Suprapubic skin (tissue), 4 donors: ENCODE measurements around the gene ACBD6. TPM values are rescaled to one million over a fixed set of nuclear protein-coding genes. Genes with fewer than 3 reads are reported as not detected.

Source experiments
- DNase-seq, 2 donors: peaks; one replicate each; pipeline ENCODE4 v3.0.0-alpha.2; 2019; ENCODE audit warnings: low spot score in 2 of 2
- H3K27ac ChIP-seq: fragments of 200-600 bp; sonication (generic); one replicate; pipeline ENCODE4 v1.5.1; 2019
- H3K27me3 ChIP-seq: fragments of 200-600 bp; sonication (generic); one replicate; pipeline ENCODE4 v1.5.1; 2019
- H3K36me3 ChIP-seq: fragments of 200-600 bp; sonication (generic); one replicate; pipeline ENCODE4 v1.5.1; 2019
- H3K4me1 ChIP-seq: fragments of 200-600 bp; sonication (generic); one replicate; pipeline ENCODE4 v1.5.1; 2019
- H3K4me3 ChIP-seq: fragments of 200-600 bp; sonication (generic); one replicate; pipeline ENCODE4 v1.5.1; 2019; ENCODE audit warnings: mild to moderate bottlenecking
- H3K9me3 ChIP-seq: fragments of 200-600 bp; sonication (generic); one replicate; pipeline ENCODE4 v1.5.1; 2019
- CTCF ChIP-seq, 2 donors: fragments of 200-600 bp in 1 of 2; fragments of 450-650 bp in 1 of 2; sonication (generic) in 1 of 2; IDR thresholded peaks; one replicate each; pipeline ENCODE4 v1.5.1; 2016 to 2019; ENCODE audit warnings: antibody characterized with exemption in 2 of 2, mild to moderate bottlenecking in 1 of 2, moderate library complexity in 1 of 2
- EP300 ChIP-seq: sonication (generic); formaldehyde crosslinking; IDR thresholded peaks from one replicate; pipeline ENCODE4 v1.6.1; 2017; ENCODE audit warnings: antibody characterized with exemption
- POLR2A ChIP-seq, 2 donors: fragments of 450-650 bp; IDR thresholded peaks; one replicate each; pipeline ENCODE4 v1.6.1; 2017; ENCODE audit warnings: antibody characterized with exemption in 2 of 2, mild to moderate bottlenecking in 2 of 2, moderate library complexity in 2 of 2
- POLR2AphosphoS5 ChIP-seq, 3 donors: sonication (generic); formaldehyde crosslinking; IDR thresholded peaks; one replicate each; pipeline ENCODE4 v1.6.1; 2017; ENCODE audit warnings: antibody characterized with exemption in 3 of 3
- WGBS: methylation state at CpG from one replicate; pipeline ENCODE4 v1.1.5; 2018; 5-methylcytosine and 5-hydroxymethylcytosine counted together
- total RNA-seq, 4 donors: library from RNA; depleted of rRNA; stranded (reverse); fragments of >200 nt; gene quantifications; one replicate each; pipeline ENCODE4 v1.1.0, GENCODE V29; 2016

Gene ACBD6
- total RNA-seq, 4 donors from 2014 or later = 26.5 to 38.5 (median 33.3) TPM

- no peak for DNase-seq
- H3K9me3 ChIP-seq = no peaks in the 10 kb centered on the region
These were observed 13.5 kb upstream of the ACBD6 start for GRCh38 chr1:180515857-180516388.

GRCh38 chr1:180515364-180515763 lies 13.0 kb upstream of the ACBD6 start:
- H3K36me3 ChIP-seq = no peaks in the 10 kb centered on the region
- WGBS = 26% methylated on average over 3 of the region's 3 CpGs
- no peak overlapping the region for H3K4me3 ChIP-seq
- no peaks in the 10 kb centered on the region for H3K27me3 ChIP-seq
- H3K4me1 ChIP-seq = peaks cover 6% of the 10 kb centered on the region
- no peak overlapping the region for H3K27ac ChIP-seq
- H3K9me3 ChIP-seq = no peaks in the 10 kb centered on the region
- TF ChIP-seq CTCF (IDR thresholded peaks at IDR 0.05) = no peak
- TF ChIP-seq POLR2AphosphoS5 (IDR thresholded peaks at IDR 0.05) = no peak
- TF ChIP-seq EP300 = no peak
- no peak for TF ChIP-seq POLR2A (IDR thresholded peaks at IDR 0.05)
- DNase-seq = no peak

More at GRCh38 chr1:180515857-180516388, 13.5 kb upstream of the ACBD6 start:
- H3K27ac ChIP-seq = no peak overlapping the region
- no peaks in the 10 kb centered on the region for H3K36me3 ChIP-seq
- TF ChIP-seq CTCF (IDR thresholded peaks at IDR 0.05) = peak; percentile 64 to 71
- TF ChIP-seq POLR2AphosphoS5 (IDR thresholded peaks at IDR 0.05) = no peak
- TF ChIP-seq EP300 = no peak
- WGBS = 8% methylated on average over 8 of the region's 8 CpGs
- H3K4me3 ChIP-seq = no peak overlapping the region
- no peaks in the 10 kb centered on the region for H3K27me3 ChIP-seq
- peaks cover 6% of the 10 kb centered on the region for H3K4me1 ChIP-seq

- H3K27ac ChIP-seq = no peak overlapping the region
- no peaks in the 10 kb centered on the region for H3K36me3 ChIP-seq
- WGBS = 90% methylated on average over 6 of the region's 6 CpGs
- H3K4me3 ChIP-seq = no peak overlapping the region
- no peaks in the 10 kb centered on the region for H3K9me3 ChIP-seq
- DNase-seq = no peak
- H3K4me1 ChIP-seq = peaks cover 6% of the 10 kb centered on the region
- TF ChIP-seq EP300 (no peak), CTCF (IDR thresholded peaks at IDR 0.05) (no peak), POLR2A (IDR thresholded peaks at IDR 0.05) (no peak), POLR2AphosphoS5 (IDR thresholded peaks at IDR 0.05) (no peak)
- H3K27me3 ChIP-seq = no peaks in the 10 kb centered on the region
These were observed 11.2 kb upstream of the ACBD6 start for GRCh38 chr1:180513531-180513930.

GRCh38 chr1:180510882-180511281 lies 8.5 kb upstream of the ACBD6 start:
- DNase-seq = no peak
- WGBS = 97% methylated on average over 2 of the region's 2 CpGs
- no peaks in the 10 kb centered on the region for H3K27me3 ChIP-seq
- H3K9me3 ChIP-seq = no peaks in the 10 kb centered on the region
- no peak overlapping the region for H3K4me3 ChIP-seq
- H3K27ac ChIP-seq = no peak overlapping the region
- no peaks in the 10 kb centered on the region for H3K36me3 ChIP-seq
- peaks cover 3% of the 10 kb centered on the region for H3K4me1 ChIP-seq
- TF ChIP-seq POLR2A (IDR thresholded peaks at IDR 0.05) = no peak
- no peak for TF ChIP-seq CTCF (IDR thresholded peaks at IDR 0.05)
- no peak for TF ChIP-seq POLR2AphosphoS5 (IDR thresholded peaks at IDR 0.05)
- TF ChIP-seq EP300 = no peak

- no peak overlapping the region for H3K4me3 ChIP-seq
- H3K9me3 ChIP-seq = no peaks in the 10 kb centered on the region
- no peaks in the 10 kb centered on the region for H3K27me3 ChIP-seq
- no peaks in the 10 kb centered on the region for H3K4me1 ChIP-seq
- no peak for DNase-seq
- WGBS = 91% methylated on average over 11 of the region's 21 CpGs
- no peaks in the 10 kb centered on the region for H3K36me3 ChIP-seq
- TF ChIP-seq CTCF (IDR thresholded peaks at IDR 0.05) (no peak), POLR2AphosphoS5 (IDR thresholded peaks at IDR 0.05) (no peak), EP300 (no peak), POLR2A (IDR thresholded peaks at IDR 0.05) (no peak)
- no peak overlapping the region for H3K27ac ChIP-seq
These were observed 6.3 kb upstream of the ACBD6 start for GRCh38 chr1:180508725-180509097.
